DLD1 (cell line): ENCODE measurements around the gene SMIM29.

Experiments used
- in situ Hi-C: cut with HindIII; loops from 2 replicates; pipeline ENCODE4 v1.10.0; 2017; ENCODE audit warnings: low sequenced_read_pairs

SMIM29 gene

GRCh38 chr6:34227761-34228421, 20.9 kb downstream of the SMIM29 start:
- in situ Hi-C loops: no loop called here

GRCh38 chr6:34226731-34227586, 21.8 kb downstream of the SMIM29 start:
- in situ Hi-C loops: no loop called here

- in situ Hi-C loops: no loop called here
Observed at GRCh38 chr6:34226066-34226465, 22.7 kb downstream of the SMIM29 start.

- in situ Hi-C loops: no loop called here
Observed at GRCh38 chr6:34225551-34225950, 23.3 kb downstream of the SMIM29 start.

GRCh38 chr6:34223956-34224940, 24.6 kb downstream of the SMIM29 start:
- in situ Hi-C loops: no loop called here

- in situ Hi-C loops: no loop called here
Observed at GRCh38 chr6:34223381-34223955, 25.3 kb downstream of the SMIM29 start.

- in situ Hi-C loops: no loop called here
Observed at GRCh38 chr6:34218691-34219090, 30.1 kb downstream of the SMIM29 start.

- in situ Hi-C loops: no loop called here
Observed at GRCh38 chr6:34213772-34214171, 35.0 kb downstream of the SMIM29 start.

GRCh38 chr6:34207695-34208443, 40.9 kb downstream of the SMIM29 start:
- in situ Hi-C loops: no loop called here

GRCh38 chr6:34206726-34207125, 42.1 kb downstream of the SMIM29 start:
- in situ Hi-C loops: no loop called here

- in situ Hi-C loops: no loop called here
Observed at GRCh38 chr6:34205916-34206315, 42.9 kb downstream of the SMIM29 start.

GRCh38 chr6:34205466-34205865, 43.3 kb downstream of the SMIM29 start:
- in situ Hi-C loops: no loop called here

GRCh38 chr6:34204693-34205092, 44.1 kb downstream of the SMIM29 start:
- in situ Hi-C loops: no loop called here

GRCh38 chr6:34202329-34203201, 46.2 kb downstream of the SMIM29 start:
- in situ Hi-C loops: no loop called here

GRCh38 chr6:34201455-34202107, 47.2 kb downstream of the SMIM29 start:
- in situ Hi-C loops: no loop called here

GRCh38 chr6:34200340-34200971, 48.4 kb downstream of the SMIM29 start:
- in situ Hi-C loops: no loop called here

GRCh38 chr6:34196833-34197195, 52.0 kb downstream of the SMIM29 start:
- in situ Hi-C loops: no loop called here
